Lower leg skin (tissue), 3 donors: ENCODE measurements around the gene NAT8L.

Source experiments
- CTCF ChIP-seq, 3 donors: fragments of 450-650 bp; IDR thresholded peaks; one replicate each; pipeline ENCODE4 v1.5.1; 2016; ENCODE audit warnings: antibody characterized with exemption in 3 of 3, mild to moderate bottlenecking in 3 of 3, moderate library complexity in 2 of 3
- POLR2A ChIP-seq, 2 donors: fragments of 450-650 bp; IDR thresholded peaks; one replicate each; pipeline ENCODE4 v1.6.1; 2016 to 2017; ENCODE audit warnings: antibody characterized with exemption in 2 of 2, mild to moderate bottlenecking in 1 of 2, moderate library complexity in 1 of 2

GRCh38 chr4:2071912-2072867 lies 13.1 kb downstream of the NAT8L start:
- TF ChIP-seq CTCF (IDR thresholded peaks at IDR 0.05) (no peak), POLR2A (IDR thresholded peaks at IDR 0.05) (no peak)
